Fibroblast of upper back skin (primary cell): ENCODE results near the gene PCGF2.

Experiments
- DNase-seq: peaks from one replicate; pipeline ENCODE4 v3.0.0-alpha.2; 2013

The PCGF2 gene

GRCh38 chr17:38751144-38751807 lies 3.1 kb upstream of the PCGF2 start:
- DNase-seq, result no peak

DNA sequence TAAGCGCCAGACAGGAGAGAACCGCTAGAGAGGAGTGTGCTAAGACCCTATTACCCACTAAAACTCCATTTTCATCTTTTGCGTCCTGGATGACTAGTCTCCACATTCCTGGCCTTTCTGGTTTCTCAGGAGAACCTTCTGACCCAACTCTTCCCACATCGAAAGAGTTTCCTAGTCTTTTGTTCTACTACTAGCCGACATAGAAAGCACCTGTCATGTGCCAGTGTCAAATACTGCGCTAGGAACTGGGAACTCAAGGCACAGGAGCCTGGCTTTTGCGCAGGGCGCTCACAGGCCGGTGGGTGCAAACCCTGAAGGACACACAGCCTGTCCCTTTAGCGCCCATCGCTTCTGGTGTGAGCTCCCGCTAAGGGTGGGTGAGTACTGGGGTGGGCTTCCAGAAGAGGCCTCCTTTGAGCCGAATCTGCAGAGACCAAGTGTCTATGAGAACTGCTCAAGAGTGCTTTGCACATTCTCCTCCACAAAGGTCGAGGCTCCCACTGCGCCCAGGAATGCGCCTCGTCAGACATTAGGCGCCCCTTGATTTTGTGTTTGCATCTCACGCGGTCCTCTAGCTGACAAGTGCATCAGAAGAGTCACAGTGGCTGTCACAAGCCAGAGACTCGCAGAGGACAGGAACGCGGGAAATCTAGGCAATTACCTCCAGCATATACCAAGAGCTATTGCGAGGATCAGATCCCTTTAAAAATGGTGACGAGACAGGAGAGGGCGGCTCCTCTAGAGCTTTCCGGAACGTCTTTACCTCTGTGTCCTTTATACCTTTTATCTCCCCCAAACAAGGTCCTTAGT lies 2.4 kb upstream of the PCGF2 start:
- DNase-seq, result no peak

DNA sequence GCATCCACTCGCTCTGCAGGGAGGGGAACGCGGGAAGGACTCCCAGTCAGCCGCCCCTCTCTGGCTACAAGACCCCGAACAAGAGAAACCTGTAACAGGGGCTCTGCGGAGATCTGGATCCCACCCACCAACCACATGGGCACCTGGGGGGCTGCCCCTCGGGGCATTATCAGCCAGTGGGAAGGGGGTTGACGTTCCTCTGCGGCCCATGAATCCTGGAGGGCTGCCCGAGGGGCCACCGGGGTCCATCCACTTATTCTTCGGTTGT lies 1.8 kb upstream of the PCGF2 start:
- no peak for DNase-seq

GRCh38 chr17:38749223-38750043 lies 1.3 kb upstream of the PCGF2 start:
- peak; percentile 42 for DNase-seq

DNA sequence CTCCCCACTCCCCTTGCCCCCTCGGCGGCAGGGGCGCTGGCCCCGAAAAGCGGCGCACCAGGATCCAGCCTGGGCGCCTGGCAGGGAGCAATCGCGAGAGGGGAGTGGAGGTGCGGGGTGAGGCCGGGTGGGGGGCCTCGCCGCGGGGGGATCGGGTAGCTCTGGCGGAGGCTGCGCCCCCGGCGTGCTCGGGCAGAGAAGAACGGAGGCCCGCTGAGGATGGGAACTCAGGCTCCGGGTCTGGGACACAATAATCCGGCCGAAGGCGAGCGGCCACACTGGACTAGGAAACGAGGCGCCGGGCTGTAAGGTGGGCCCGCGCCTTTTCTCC lies 721 bp upstream of the PCGF2 start:
- DNase-seq, result no peak

DNA sequence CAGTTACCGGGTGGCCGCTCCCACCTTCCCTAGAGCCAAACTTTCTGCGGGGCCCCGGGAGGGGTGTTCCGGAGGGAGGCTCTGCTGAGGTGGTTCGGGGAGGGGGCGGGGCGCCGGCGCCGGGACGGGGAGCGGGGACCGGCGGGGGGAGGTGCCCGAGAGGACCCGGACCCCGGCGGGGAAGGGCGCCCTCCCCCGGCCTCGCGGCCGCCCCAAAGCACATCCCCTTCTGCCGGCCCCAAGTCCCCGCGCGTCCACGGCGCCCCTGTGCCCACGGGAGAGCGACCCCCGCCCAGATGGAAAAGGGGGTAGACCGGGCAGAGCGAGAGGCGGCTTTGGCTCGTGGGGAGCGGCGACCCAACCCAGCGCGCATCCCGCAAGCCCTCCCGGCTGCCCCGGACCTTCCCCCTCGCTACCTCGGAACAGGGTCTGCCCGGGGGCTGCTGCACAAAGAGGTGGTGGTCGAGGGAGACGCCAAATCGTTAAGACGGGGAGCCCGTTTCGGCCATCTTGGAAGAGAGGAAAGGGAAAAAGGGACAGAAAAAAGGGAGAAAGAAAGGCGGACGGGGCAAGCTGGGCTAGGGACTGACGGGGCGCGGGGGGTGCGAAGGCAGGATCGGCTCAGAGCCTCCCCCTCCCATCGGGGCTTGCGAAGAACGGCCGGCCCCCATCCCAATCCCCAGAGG lies 530 bp downstream of the PCGF2 start:
- peak; percentile 33 for DNase-seq

DNA sequence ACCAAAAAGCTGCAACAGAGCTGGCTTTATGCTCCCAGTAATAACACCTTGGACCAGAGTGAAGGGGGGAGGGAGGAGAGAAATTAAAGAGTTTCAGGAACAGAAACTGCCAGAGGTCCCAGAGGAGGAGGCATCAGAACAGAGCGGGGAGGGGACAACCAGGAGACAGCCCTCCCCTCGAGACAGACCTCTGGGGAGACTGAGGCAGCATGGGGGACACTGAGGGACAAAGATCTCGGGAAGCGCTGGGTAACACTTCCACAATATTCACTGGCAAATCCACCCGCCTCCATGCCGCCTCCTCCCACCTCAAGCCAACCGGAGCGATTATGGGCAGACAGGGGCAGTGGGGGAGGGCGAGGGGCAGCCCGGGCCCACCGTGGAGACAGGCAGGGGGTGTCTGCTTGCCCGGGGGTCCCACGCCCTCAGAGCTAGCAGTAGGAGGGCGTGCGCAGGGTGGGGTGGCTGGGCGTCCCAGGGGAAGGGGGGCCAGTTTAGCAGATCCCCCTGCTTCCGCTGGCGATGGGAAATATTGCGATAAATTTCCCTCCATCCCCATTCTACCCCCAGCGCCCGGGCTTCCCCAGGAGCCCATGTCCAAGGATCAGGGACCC lies 1.2 kb downstream of the PCGF2 start:
- no peak for DNase-seq

- DNase-seq, result no peak
These were observed 1.9 kb downstream of the PCGF2 start for GRCh38 chr17:38746004-38746848.

GRCh38 chr17:38745545-38745944 lies 2.6 kb downstream of the PCGF2 start:
- DNase-seq, result no peak

GRCh38 chr17:38743556-38744171 lies 4.5 kb downstream of the PCGF2 start:
- DNase-seq, result no peak

GRCh38 chr17:38742411-38743308 lies 5.5 kb downstream of the PCGF2 start:
- DNase-seq, result peak; percentile 89

DNA sequence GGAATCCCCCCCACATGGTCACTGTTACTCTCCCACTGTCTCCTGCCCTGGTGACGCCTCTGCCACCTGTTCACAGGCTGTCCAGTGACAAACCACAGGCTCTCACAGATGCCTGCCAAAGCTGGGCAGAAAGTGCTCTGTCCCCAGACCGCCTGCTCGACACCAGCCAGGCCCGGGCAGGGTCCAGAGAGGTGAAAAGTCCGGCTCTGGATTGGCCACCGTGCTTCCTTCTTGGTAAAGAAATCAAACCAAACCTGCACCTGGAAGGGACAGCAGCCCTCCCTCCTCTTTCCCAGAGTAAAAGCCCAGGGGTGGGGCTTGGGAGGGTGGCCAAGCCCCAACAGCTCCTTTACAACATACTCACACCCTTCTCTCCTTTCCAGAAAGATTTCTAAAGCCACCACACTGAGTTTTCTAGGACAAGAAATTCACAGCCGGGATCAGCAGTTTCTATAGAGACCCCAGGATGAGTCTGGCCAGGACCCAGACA lies 6.2 kb downstream of the PCGF2 start:
- DNase-seq, result no peak

DNA sequence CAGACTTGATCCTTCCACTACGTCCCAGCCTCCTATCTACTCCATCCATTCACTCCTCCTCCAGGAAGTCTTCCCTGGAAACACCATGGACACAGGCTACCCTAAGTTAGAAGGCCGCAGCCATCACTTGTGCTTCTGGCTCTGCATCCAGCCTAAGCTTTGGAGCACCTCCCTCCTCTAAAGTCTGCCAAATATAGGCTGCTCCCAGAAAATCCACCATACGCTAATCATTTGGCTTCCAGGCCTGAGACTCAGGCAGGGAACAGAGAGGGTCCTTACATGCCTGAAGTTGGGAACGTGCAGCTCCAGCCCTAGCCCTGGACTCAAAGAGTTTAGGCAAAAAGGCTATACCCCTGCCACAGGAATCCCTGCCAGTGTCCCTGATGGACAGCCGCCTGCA lies 6.7 kb downstream of the PCGF2 start:
- no peak for DNase-seq

- DNase-seq, result no peak
These were observed 7.3 kb downstream of the PCGF2 start for GRCh38 chr17:38740806-38741205.

DNA sequence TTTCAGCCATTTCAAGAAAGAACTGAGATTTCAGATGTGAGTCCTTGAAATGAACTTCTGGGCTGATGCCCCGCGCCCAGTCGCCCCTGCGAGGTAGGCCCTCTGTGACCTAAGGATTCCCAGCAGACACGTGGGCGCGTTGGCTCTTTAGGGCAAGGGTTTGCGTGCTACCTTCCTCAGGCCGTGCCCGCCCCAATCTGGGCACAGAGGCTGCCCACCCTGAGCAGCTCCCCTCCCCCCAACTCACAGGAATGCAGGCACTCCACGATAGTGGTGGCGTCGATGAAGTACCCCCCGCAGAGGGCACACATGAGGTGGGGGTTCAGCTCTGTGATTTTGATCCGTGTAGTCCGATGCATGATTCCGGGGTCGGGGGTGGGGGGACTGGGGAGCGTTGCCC lies 8.1 kb downstream of the PCGF2 start:
- no peak for DNase-seq

DNA sequence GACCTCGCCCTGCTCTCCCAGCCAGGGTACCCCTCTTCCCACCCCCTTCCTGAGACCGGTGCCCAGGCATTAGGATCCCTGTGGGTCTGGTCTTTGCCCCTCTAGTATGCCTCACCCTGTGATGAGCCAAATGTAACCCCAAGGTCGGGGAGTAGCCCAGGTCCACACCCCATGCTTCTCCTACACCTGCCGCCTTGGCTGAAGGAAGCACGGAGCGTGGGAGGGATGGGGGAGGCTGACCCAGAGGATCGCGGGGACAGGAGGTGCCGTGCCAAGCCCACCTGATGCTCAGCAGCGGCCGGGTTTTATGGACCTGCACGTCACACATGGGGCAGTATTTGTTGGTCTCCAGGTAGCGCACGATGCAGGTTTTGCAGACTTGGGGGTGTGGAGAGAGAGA lies 8.8 kb downstream of the PCGF2 start:
- DNase-seq, result no peak

DNA sequence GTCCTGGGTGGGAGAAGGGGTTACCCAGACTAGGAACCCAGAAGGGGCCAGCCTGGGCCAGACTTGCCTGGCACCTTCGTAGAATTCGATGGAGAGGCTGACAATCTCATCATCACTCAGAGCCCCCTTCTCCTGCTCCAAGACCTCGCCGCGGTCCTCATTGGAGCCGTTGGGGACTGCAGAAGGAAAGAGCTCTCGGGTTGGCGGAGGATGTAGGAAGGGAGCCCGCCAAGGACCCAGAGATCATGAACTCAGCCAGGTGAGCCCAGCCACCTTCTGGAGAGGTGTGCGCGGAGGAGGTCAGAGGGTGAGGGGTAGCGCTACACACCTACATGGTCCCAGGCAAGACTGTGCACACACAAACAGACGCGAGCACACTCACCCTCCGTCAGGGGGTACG lies 9.4 kb downstream of the PCGF2 start:
- DNase-seq, result no peak

GRCh38 chr17:38738007-38738662 lies 10.0 kb downstream of the PCGF2 start:
- DNase-seq, result no peak

- DNase-seq, result peak; percentile 34
These were observed 12.8 kb downstream of the PCGF2 start for GRCh38 chr17:38735161-38735997.
